Activated B cell treated with CpG ODN at 0.5 μM for 24 hours (primary cell): ENCODE results near the gene PLBD2. TPM values are rescaled to one million over a fixed set of nuclear protein-coding genes. Genes with fewer than 3 reads are reported as not detected.

Experiments
- ATAC-seq: fragments of 200-7000 bp; cut with Tn5 transposase; one replicate; pipeline ENCODE4 v1.10.0; 2021; ENCODE audit warnings: low read depth, mild to moderate bottlenecking, moderate library complexity
- CTCF ChIA-PET: fragments of 350-600 bp; sonication (Branson Sonifier 250); formaldehyde crosslinking; loops from one replicate; lab custom pipeline; 2021; ENCODE audit warnings: antibody characterized with exemption; lab: Charles Lee
- POLR2A ChIA-PET: fragments of 350-600 bp; sonication (Branson Sonifier 250); formaldehyde crosslinking; loops from one replicate; lab custom pipeline; 2021; ENCODE audit warnings: antibody characterized with exemption; lab: Charles Lee
- DNase-seq: peaks from one replicate; pipeline ENCODE4 v3.0.0; 2022
- H3K27ac Mint-ChIP-seq: one replicate; pipeline ENCODE4 v1.8.0; 2020; ENCODE audit warnings: mixed read lengths
- H3K27me3 Mint-ChIP-seq: one replicate; pipeline ENCODE4 v1.8.0; 2021; ENCODE audit warnings: mixed read lengths
- H3K36me3 Mint-ChIP-seq: one replicate; pipeline ENCODE4 v1.8.0; 2021; ENCODE audit warnings: low read depth, mixed read lengths
- H3K4me1 Mint-ChIP-seq: one replicate; pipeline ENCODE4 v1.8.0; 2021; ENCODE audit warnings: mixed read lengths
- H3K4me3 Mint-ChIP-seq: one replicate; pipeline ENCODE4 v1.8.0; 2020; ENCODE audit warnings: mild to moderate bottlenecking, mixed read lengths
- H3K9me3 Mint-ChIP-seq: one replicate; pipeline ENCODE4 v1.8.0; 2020; ENCODE audit warnings: mixed read lengths
- CTCF ChIP-seq: fragments of 200-600 bp; IDR thresholded peaks from one replicate; pipeline ENCODE4 v1.8.0; 2022; ENCODE audit warnings: antibody characterized with exemption, mild to moderate bottlenecking
- intact Hi-C: fragments of 100-400 bp; cut with micrococcal nuclease; formaldehyde crosslinking; loops from one replicate; pipeline ENCODE4 v1.15.1; 2024
- total RNA-seq: library from RNA; stranded (reverse); gene quantifications from 2 replicates; pipeline ENCODE4 v1.2.3, GENCODE V29; 2022

The PLBD2 gene
- total RNA-seq, 1 donor from 2014 or later: 13.7 TPM

GRCh38 chr12:113384778-113385177 lies 26.4 kb downstream of the PLBD2 start:
- Mint-ChIP-seq H3K4me1 (no peaks in the 10 kb centered on the region), H3K27me3 (no peaks in the 10 kb centered on the region), H3K27ac (no peak overlapping the region), H3K36me3 (peaks cover 38% of the 10 kb centered on the region), H3K9me3 (no peaks in the 10 kb centered on the region), H3K4me3 (no peak overlapping the region)
- DNase-seq: no peak
- CTCF ChIA-PET: interaction anchor here (0.6 kb wide), 1 partner anchor 14 kb away, joined by 3 read pairs; no protein-coding TSS in a partner anchor
- intact Hi-C loops: no loop called here
- TF ChIP-seq CTCF: no peak
- POLR2A ChIA-PET: interaction anchor here (0.6 kb wide), 1 partner anchor 195 kb away, joined by 3 read pairs; no protein-coding TSS in a partner anchor
- no peak for ATAC-seq

- CTCF ChIA-PET: interaction anchor here (0.6 kb wide), 1 partner anchor 15 kb away, joined by 3 read pairs; no protein-coding TSS in a partner anchor
- Mint-ChIP-seq H3K9me3 (no peaks in the 10 kb centered on the region), H3K4me1 (no peaks in the 10 kb centered on the region), H3K27ac (no peak overlapping the region), H3K4me3 (no peak overlapping the region), H3K27me3 (no peaks in the 10 kb centered on the region), H3K36me3 (peaks cover 38% of the 10 kb centered on the region)
- DNase-seq (no peak), ATAC-seq (no peak)
- POLR2A ChIA-PET: interaction anchor here (0.6 kb wide), 1 partner anchor 196 kb away, joined by 3 read pairs; no protein-coding TSS in a partner anchor
- TF ChIP-seq CTCF: no peak
- intact Hi-C loops: no loop called here
Measured at GRCh38 chr12:113385282-113385882, 27.0 kb downstream of the PLBD2 start.

GRCh38 chr12:113386866-113387566 lies 28.6 kb downstream of the PLBD2 start:
- TF ChIP-seq CTCF: no peak
- Mint-ChIP-seq H3K27me3 (no peaks in the 10 kb centered on the region), H3K4me3 (no peak overlapping the region), H3K4me1 (no peaks in the 10 kb centered on the region), H3K36me3 (peaks cover 34% of the 10 kb centered on the region), H3K9me3 (no peaks in the 10 kb centered on the region), H3K27ac (no peak overlapping the region)
- intact Hi-C loops: no loop called here
- ChIA-PET POLR2A (no interaction called here), CTCF (no interaction called here)
- no peak for DNase-seq
- no peak for ATAC-seq

GRCh38 chr12:113387631-113388030 lies 29.2 kb downstream of the PLBD2 start:
- H3K27me3 Mint-ChIP-seq: no peaks in the 10 kb centered on the region
- ChIA-PET CTCF (no interaction called here), POLR2A (no interaction called here)
- H3K36me3 Mint-ChIP-seq: peaks cover 34% of the 10 kb centered on the region
- H3K9me3 Mint-ChIP-seq: no peaks in the 10 kb centered on the region
- H3K4me3 Mint-ChIP-seq: no peak overlapping the region
- ATAC-seq (no peak), DNase-seq (no peak)
- no peaks in the 10 kb centered on the region for H3K4me1 Mint-ChIP-seq
- H3K27ac Mint-ChIP-seq: no peak overlapping the region
- intact Hi-C loops: no loop called here
- TF ChIP-seq CTCF: no peak

DNA sequence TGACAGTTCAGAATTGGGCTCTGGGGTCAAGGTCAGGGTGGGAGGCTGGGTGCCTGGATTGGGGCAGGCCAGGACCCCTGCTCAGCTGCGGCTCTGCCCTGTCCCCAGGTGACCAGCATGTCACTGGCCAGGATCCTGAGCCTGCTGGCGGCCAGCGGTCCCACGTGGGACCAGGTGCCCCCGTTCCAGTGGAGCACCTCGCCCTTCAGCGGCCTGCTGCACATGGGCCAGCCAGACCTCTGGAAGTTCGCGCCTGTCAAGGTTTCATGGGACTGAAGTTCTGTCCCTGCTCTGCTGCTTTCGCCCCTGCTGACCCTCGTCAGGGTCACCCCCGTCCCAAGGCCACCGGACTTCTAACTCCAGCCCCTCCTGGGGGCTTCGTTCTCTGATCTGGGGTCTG lies 30.0 kb downstream of the PLBD2 start:
- ATAC-seq (no peak), DNase-seq (no peak)
- Mint-ChIP-seq H3K27me3 (no peaks in the 10 kb centered on the region), H3K9me3 (no peaks in the 10 kb centered on the region), H3K4me1 (no peaks in the 10 kb centered on the region), H3K4me3 (no peak overlapping the region), H3K27ac (no peak overlapping the region), H3K36me3 (peaks cover 34% of the 10 kb centered on the region)
- intact Hi-C loops: no loop called here
- TF ChIP-seq CTCF: no peak
- ChIA-PET POLR2A (no interaction called here), CTCF (no interaction called here)
